ENCODE measurements around the gene KIZ.

The KIZ gene

DNA sequence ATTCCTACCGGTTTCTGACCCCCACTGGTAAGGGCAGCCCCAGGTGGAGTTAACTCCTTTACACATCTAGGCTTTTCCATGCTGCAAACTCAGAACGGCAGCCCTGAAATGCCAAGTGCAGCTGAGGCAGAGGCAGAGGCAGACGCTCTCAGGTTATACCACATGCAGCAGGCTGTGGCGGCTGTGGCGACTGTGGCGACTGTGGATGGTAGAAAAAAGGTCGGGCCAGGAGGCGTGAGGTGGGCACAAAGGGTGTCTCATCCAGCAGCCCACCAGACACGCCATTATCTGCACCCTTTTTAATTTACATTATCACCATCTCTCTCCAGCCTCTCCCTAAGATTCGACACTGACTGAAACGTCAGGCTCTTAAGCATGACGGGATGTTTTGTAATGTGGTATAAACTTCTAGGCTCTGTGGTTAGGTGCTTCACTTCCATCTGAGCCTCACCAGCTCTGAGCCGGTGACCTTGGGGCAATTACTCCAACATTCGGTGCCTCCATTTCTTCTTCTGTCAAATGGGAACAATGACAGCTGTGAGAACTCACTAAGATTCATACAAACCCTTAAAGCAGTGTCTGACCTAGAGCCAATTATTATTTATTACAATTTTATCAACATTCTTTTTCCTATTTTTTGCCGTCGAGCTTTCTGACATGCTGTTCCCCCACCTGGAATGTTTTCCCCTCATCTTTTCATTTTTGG, 8.2 kb downstream of the KIZ start:
- TF ChIP-seq TAF1 (IDR thresholded peaks at IDR 0.05; ENCODE audit: borderline replicate concordance, insufficient read depth, low read length): no peak
- no peak for TF ChIP-seq SIN3A (IDR thresholded peaks at IDR 0.05; ENCODE audit: borderline replicate concordance, insufficient read depth, low read length)
- TF ChIP-seq FOXP2 (optimal IDR thresholded peaks at IDR 0.05; ENCODE audit: borderline replicate concordance, extremely low read depth, extremely low read length, insufficient read depth): no peak
- TF ChIP-seq REST (IDR thresholded peaks at IDR 0.05; ENCODE audit: insufficient read depth in 1 of 2, low read depth in 2 of 2, low read length in 2 of 2): no peak
- TF ChIP-seq POLR2AphosphoS5 (IDR thresholded peaks at IDR 0.05; ENCODE audit: low read depth, low read length): no peak

DNA sequence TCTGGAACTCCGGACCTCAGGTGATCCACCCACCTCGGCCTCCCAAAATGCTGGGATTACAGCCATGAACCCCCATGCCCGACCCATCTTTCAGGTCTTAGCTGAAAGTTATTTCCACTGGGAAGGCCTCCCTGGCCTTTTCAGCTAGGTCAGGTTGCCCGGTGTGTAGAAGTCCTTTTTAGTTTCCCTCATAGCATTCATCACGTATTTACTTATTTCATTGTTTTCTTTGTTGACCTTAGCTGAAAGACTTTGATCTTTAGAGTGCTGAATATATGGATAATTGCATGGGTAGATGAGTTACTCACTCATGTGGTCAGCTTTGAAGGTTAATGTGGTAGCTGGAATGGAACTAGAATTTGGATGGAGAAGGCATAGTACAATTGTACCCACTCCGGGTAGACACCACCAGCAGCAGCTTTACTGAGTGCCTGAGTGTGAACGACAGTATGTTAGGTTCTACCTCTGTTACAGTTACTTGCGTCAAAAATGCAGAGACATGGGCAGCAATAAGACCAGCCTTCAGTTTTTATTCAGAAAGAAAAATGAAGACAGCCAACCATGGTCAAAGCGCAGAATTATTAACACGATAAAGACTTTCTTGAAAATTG, 9.1 kb downstream of the KIZ start:
- TF ChIP-seq TAF1 (IDR thresholded peaks at IDR 0.05; ENCODE audit: borderline replicate concordance, insufficient read depth, low read length) (no peak), POLR2AphosphoS5 (IDR thresholded peaks at IDR 0.05; ENCODE audit: low read depth, low read length) (no peak), FOXP2 (optimal IDR thresholded peaks at IDR 0.05; ENCODE audit: borderline replicate concordance, extremely low read depth, extremely low read length, insufficient read depth) (no peak), REST (IDR thresholded peaks at IDR 0.05; ENCODE audit: insufficient read depth in 1 of 2, low read depth in 2 of 2, low read length in 2 of 2) (no peak), SIN3A (IDR thresholded peaks at IDR 0.05; ENCODE audit: borderline replicate concordance, insufficient read depth, low read length) (no peak)

DNA sequence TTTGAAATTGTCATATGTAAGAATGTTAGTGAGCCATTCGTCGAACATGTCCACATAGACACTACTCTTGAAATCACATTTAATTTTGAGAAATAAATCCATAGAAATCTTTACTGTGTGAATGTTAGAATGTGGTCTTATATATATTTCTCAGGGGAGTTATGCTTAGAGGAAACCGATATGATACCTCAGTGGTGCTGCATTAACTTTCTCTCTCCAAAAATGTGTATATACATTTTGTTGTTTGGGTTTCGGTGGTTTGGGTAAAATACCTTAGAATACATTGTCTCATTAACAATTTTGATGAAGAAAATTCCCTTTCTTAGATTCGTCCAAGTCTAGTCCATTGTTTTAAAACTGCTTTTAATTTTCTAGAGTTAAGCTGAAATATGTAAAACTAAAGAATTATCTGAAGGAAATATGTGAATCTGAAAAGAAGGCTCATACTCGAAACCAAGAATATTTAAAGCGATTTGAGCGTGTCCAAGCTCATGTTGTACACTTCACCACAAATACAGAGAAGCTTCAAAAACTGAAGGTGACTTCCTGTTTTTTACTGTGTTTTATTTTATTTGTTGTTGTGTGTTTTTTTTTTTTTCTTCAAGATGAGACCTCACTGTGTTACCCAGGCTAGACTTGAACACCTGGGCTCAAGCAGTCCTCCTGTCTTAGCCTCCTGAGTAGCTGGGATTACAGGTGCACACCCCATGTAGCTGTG, 10.3 kb downstream of the KIZ start:
- no peak for TF ChIP-seq REST (IDR thresholded peaks at IDR 0.05; ENCODE audit: insufficient read depth in 1 of 2, low read depth in 2 of 2, low read length in 2 of 2)
- TF ChIP-seq SIN3A (IDR thresholded peaks at IDR 0.05; ENCODE audit: borderline replicate concordance, insufficient read depth, low read length): no peak
- no peak for TF ChIP-seq POLR2AphosphoS5 (IDR thresholded peaks at IDR 0.05; ENCODE audit: low read depth, low read length)
- TF ChIP-seq TAF1 (IDR thresholded peaks at IDR 0.05; ENCODE audit: borderline replicate concordance, insufficient read depth, low read length): no peak
- no peak for TF ChIP-seq FOXP2 (optimal IDR thresholded peaks at IDR 0.05; ENCODE audit: borderline replicate concordance, extremely low read depth, extremely low read length, insufficient read depth)

DNA sequence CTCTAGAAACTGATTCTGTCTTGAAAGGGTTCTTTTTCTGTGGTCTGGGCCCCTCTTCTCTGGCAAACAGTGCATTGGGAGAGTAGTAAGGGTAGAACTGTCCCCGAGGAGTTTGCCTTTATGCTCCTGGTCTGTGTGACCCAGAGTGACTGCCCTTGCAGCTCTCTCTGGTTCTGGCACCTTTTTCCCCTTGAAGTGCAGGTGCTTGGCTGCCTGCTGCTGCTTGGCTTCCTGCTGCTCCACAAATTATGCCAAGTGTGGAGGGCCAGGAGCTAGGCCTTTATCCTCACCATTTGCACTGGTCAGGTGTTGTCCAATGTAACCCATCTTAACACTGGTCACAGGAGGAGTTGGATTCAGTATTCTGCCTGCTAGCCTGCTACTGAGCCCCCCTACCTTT, 11.2 kb downstream of the KIZ start:
- TF ChIP-seq TAF1 (IDR thresholded peaks at IDR 0.05; ENCODE audit: borderline replicate concordance, insufficient read depth, low read length): no peak
- TF ChIP-seq POLR2AphosphoS5 (IDR thresholded peaks at IDR 0.05; ENCODE audit: low read depth, low read length): no peak
- no peak for TF ChIP-seq REST (IDR thresholded peaks at IDR 0.05; ENCODE audit: insufficient read depth in 1 of 2, low read depth in 2 of 2, low read length in 2 of 2)
- no peak for TF ChIP-seq SIN3A (IDR thresholded peaks at IDR 0.05; ENCODE audit: borderline replicate concordance, insufficient read depth, low read length)
- no peak for TF ChIP-seq FOXP2 (optimal IDR thresholded peaks at IDR 0.05; ENCODE audit: borderline replicate concordance, extremely low read depth, extremely low read length, insufficient read depth)

All from PFSK-1 (cell line).